SK-N-SH (cell line): Measurements from ENCODE around the gene MORN5. TPM values are rescaled to one million over a fixed set of nuclear protein-coding genes. Genes with fewer than 3 reads are reported as not detected.

Experiments used
- CTCF ChIA-PET: fragments of 300-600, 350-600 bp; formaldehyde crosslinking; extraction: SDS; loops from one replicate; lab custom pipeline; 2021; lab: Yijun Ruan, JAX
- POLR2A ChIA-PET: fragments of 350-600 bp; sonication (Branson Sonifier 250); formaldehyde crosslinking; extraction: SDS; loops from one replicate; lab custom pipeline; 2020; ENCODE audit warnings: antibody characterized with exemption, inconsistent platforms; lab: Yijun Ruan, JAX
- DNase-seq: peaks from one replicate; pipeline ENCODE4 v3.0.0; 2012
- H2AFZ ChIP-seq: fragments of 200-600 bp; sonication (generic); 2 replicates; pipeline ENCODE4 v1.8.1; 2016; ENCODE audit warnings: antibody characterized with exemption, mild to moderate bottlenecking, low read depth
- H3F3A ChIP-seq: fragments of 200-600 bp; sonication (generic); replicated peaks from 2 replicates; pipeline ENCODE3; 2016; ENCODE audit warnings: antibody characterized with exemption, mild to moderate bottlenecking; ENCODE audit not compliant: insufficient read depth
- H3K27ac ChIP-seq, 2 experiments: fragments of 200-500 bp in 1 of 2; fragments of 200-600 bp in 1 of 2; sonication (Bioruptor generic) in 1 of 2; sonication (generic), shearing (Covaris generic) in 1 of 2; 2 replicates each; pipeline versions ENCODE4 v1.5.1 to v1.6.1; 2014 to 2016; ENCODE audit warnings: low read depth in 2 of 2, inconsistent platforms in 1 of 2, low read length in 1 of 2, mild to moderate bottlenecking in 1 of 2, mixed read lengths in 1 of 2
- H3K27me3 ChIP-seq: fragments of 200-600 bp; sonication (generic), shearing (Covaris generic); 2 replicates; pipeline ENCODE4 v1.6.1; 2016; ENCODE audit warnings: mixed run types; ENCODE audit not compliant: insufficient read depth
- H3K36me3 ChIP-seq, 2 experiments: fragments of 200-500 bp in 1 of 2; fragments of 200-600 bp in 1 of 2; sonication (Bioruptor generic) in 1 of 2; sonication (generic) in 1 of 2; replicated peaks in 1 of 2; 2 replicates each; pipeline versions ENCODE3 to v1.5.1; 2014 to 2016; ENCODE audit warnings: low read length in 1 of 2, mild to moderate bottlenecking in 1 of 2; ENCODE audit not compliant: insufficient read depth in 2 of 2, control insufficient read depth in 1 of 2
- H3K4me1 ChIP-seq, 2 experiments: fragments of 200-500 bp in 1 of 2; fragments of 200-600 bp in 1 of 2; sonication (Bioruptor generic) in 1 of 2; sonication (generic), shearing (Covaris generic) in 1 of 2; 2 replicates each; pipeline versions ENCODE4 v1.5.1 to v1.6.1; 2014 to 2016; ENCODE audit warnings: low read depth in 1 of 2, low read length in 1 of 2, mixed run types in 1 of 2; ENCODE audit not compliant: insufficient read depth in 2 of 2, control insufficient read depth in 1 of 2
- H3K4me2 ChIP-seq: fragments of 200-600 bp; sonication (generic), shearing (Covaris generic); 2 replicates; pipeline ENCODE4 v1.6.1; 2017; ENCODE audit warnings: mixed run types
- H3K4me3 ChIP-seq, 2 experiments: fragments of 200-500 bp in 1 of 2; fragments of 200-600 bp in 1 of 2; sonication (Bioruptor generic) in 1 of 2; sonication (generic), shearing (Covaris generic) in 1 of 2; 2 replicates each; pipeline versions ENCODE4 v1.5.1 to v1.8.1; 2014 to 2016; ENCODE audit warnings: low read depth in 2 of 2, inconsistent platforms in 1 of 2, low read length in 1 of 2, mild to moderate bottlenecking in 1 of 2, mixed read lengths in 1 of 2, moderate library complexity in 1 of 2
- H3K79me2 ChIP-seq: fragments of 200-600 bp; sonication (generic); 2 replicates; pipeline ENCODE4 v1.8.1; 2017; ENCODE audit warnings: mild to moderate bottlenecking; ENCODE audit not compliant: insufficient read depth
- H3K9ac ChIP-seq: fragments of 200-600 bp; sonication (generic); 2 replicates; pipeline ENCODE4 v1.6.1; 2017; ENCODE audit warnings: mixed run types
- H3K9me2 ChIP-seq: fragments of 200-600 bp; sonication (generic); 2 replicates; pipeline ENCODE4 v1.6.1; 2017; ENCODE audit warnings: mixed run types
- H3K9me3 ChIP-seq: fragments of 200-600 bp; sonication (generic); 2 replicates; pipeline ENCODE4 v1.6.1; 2017; ENCODE audit warnings: mixed run types, mild to moderate bottlenecking, moderate library complexity
- H4K20me1 ChIP-seq: fragments of 200-600 bp; sonication (generic); 2 replicates; pipeline ENCODE4 v1.6.1; 2017; ENCODE audit warnings: mild to moderate bottlenecking, mixed run types; ENCODE audit not compliant: insufficient read depth
- ELF1 ChIP-seq: IDR thresholded peaks from 2 replicates; pipeline ENCODE4 v1.4.0; 2012
- EZH2phosphoT487 ChIP-seq: fragments of 200-600 bp; sonication (generic); IDR thresholded peaks from 2 replicates; pipeline ENCODE4 v1.6.1; 2017; ENCODE audit warnings: low read depth, mixed run types, mild to moderate bottlenecking, antibody characterized with exemption, moderate library complexity, borderline replicate concordance
- FOXJ3 ChIP-seq: sonication (generic); formaldehyde crosslinking; IDR thresholded peaks from 2 replicates; pipeline ENCODE4 v1.5.1; 2020; ENCODE audit warnings: mild to moderate bottlenecking, missing genetic modification reagents
- FOXM1 ChIP-seq: IDR thresholded peaks from 2 replicates; pipeline ENCODE4 v1.4.0; 2012; ENCODE audit warnings: low read depth, mild to moderate bottlenecking
- GABPA ChIP-seq: IDR thresholded peaks from 2 replicates; pipeline ENCODE4 v1.4.0; 2012; ENCODE audit warnings: low read depth, mild to moderate bottlenecking
- GATA2 ChIP-seq: sonication (generic); formaldehyde crosslinking; IDR thresholded peaks from 2 replicates; pipeline ENCODE4 v1.5.0; 2020; ENCODE audit warnings: mild to moderate bottlenecking, missing genetic modification reagents
- MEF2A ChIP-seq: IDR thresholded peaks from 2 replicates; pipeline ENCODE4 v1.4.0; 2012; ENCODE audit warnings: low read depth, borderline replicate concordance
- NFIC ChIP-seq: IDR thresholded peaks from 2 replicates; pipeline ENCODE4 v1.4.0; 2012; ENCODE audit warnings: borderline replicate concordance
- POLR2AphosphoS5 ChIP-seq: IDR thresholded peaks from 2 replicates; pipeline ENCODE4 v1.6.1; 2012; ENCODE audit warnings: low read depth, low read length
- RFX5 ChIP-seq: IDR thresholded peaks from 2 replicates; pipeline ENCODE4 v1.6.1; 2012; ENCODE audit warnings: mild to moderate bottlenecking, improper control_type of control experiment, low read length
- RXRA ChIP-seq: IDR thresholded peaks from 2 replicates; pipeline ENCODE4 v1.4.0; 2012; ENCODE audit warnings: low read depth, mild to moderate bottlenecking, borderline replicate concordance
- SIN3A ChIP-seq: IDR thresholded peaks from 2 replicates; pipeline ENCODE4 v1.6.1; 2012; ENCODE audit warnings: low read depth, mild to moderate bottlenecking, low read length, moderate library complexity, borderline replicate concordance
- TAF1 ChIP-seq: IDR thresholded peaks from 2 replicates; pipeline ENCODE4 v1.6.1; 2012; ENCODE audit warnings: low read depth, mild to moderate bottlenecking, low read length, moderate library complexity, borderline replicate concordance
- YY1 ChIP-seq: IDR thresholded peaks from 2 replicates; pipeline ENCODE4 v1.4.0; 2012; ENCODE audit warnings: low read depth, mild to moderate bottlenecking
- WGBS: methylation state at CpG from one replicate; pipeline ENCODE4 v1.1.6; 2017; ENCODE audit warnings: low lambda C conversion rate; 5-methylcytosine and 5-hydroxymethylcytosine counted together
- polyA plus RNA-seq, 3 experiments: library from polyadenylated mRNA; depleted of rRNA; stranded (reverse); fragments of >200 nt; gene quantifications; 2 replicates each; pipeline ENCODE4 v1.2.3, GENCODE V29; 2012
- TF ChIP-seq, protein P1 (sequence below): IDR thresholded peaks from 2 replicates; pipeline ENCODE4 v1.4.0; 2012; ENCODE audit warnings: low read depth
- TF ChIP-seq, protein P2 (sequence below): fragments of 150-350 bp; IDR thresholded peaks from 2 replicates; pipeline ENCODE4 v1.6.1; 2016; ENCODE audit warnings: mild to moderate bottlenecking, low read depth, low read length
- TF ChIP-seq, protein P3 (sequence below): IDR thresholded peaks from 2 replicates; pipeline ENCODE4 v1.4.0; 2012; ENCODE audit warnings: low read depth, borderline replicate concordance
- TF ChIP-seq, protein P4 (sequence below): fragments of 150-350 bp; IDR thresholded peaks from 2 replicates; pipeline ENCODE4 v1.6.1; 2017; ENCODE audit warnings: antibody characterized with exemption, low read length, low read depth, borderline replicate concordance
- TF ChIP-seq, protein P5 (sequence below): fragments of 200-600 bp; sonication (generic); IDR thresholded peaks from 2 replicates; pipeline ENCODE4 v1.6.1; 2017; ENCODE audit warnings: antibody characterized with exemption, mild to moderate bottlenecking, moderate library complexity

The MORN5 gene
- polyA plus RNA-seq, 1 of the 3 experiments (the other 2 are of a cell fraction) = not detected

DNA sequence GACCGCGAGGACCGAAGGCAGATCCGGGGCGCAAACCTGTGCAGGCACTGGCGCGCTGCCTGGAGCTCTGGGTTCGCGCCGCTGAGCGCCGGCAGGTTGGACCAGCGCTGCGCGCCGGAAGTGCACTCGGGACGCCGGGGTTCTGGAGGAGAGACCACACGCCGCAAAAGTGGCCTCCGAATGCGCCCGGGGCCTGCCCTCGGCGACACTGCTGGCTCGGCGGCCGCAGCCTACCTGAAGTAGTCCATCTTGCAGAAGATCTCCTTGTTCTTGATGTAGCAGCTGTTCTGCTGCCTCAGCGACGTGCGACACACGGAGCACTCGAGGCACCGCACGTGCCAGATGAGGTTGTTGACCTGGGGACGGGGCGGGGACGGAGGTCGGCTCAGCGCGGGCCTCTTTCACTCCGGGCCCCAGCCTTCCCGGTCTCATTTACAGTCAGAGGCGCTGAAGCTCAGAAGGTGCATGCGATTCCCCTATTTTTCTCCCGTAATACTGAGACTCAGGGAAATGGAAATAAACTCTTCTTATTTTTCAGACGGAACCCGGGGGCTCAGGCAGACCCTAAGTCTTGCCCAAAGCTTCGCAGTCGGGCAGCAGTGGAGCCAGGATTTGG lies 66.5 kb downstream of the MORN5 start (continued):
- TF ChIP-seq, protein P1, sequence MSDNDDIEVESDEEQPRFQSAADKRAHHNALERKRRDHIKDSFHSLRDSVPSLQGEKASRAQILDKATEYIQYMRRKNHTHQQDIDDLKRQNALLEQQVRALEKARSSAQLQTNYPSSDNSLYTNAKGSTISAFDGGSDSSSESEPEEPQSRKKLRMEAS = no peak
- TF ChIP-seq EZH2phosphoT487 (no peak), RFX5 (no peak), ELF1 (no peak), SIN3A (no peak), POLR2AphosphoS5 (no peak)
- TF ChIP-seq, protein P2, sequence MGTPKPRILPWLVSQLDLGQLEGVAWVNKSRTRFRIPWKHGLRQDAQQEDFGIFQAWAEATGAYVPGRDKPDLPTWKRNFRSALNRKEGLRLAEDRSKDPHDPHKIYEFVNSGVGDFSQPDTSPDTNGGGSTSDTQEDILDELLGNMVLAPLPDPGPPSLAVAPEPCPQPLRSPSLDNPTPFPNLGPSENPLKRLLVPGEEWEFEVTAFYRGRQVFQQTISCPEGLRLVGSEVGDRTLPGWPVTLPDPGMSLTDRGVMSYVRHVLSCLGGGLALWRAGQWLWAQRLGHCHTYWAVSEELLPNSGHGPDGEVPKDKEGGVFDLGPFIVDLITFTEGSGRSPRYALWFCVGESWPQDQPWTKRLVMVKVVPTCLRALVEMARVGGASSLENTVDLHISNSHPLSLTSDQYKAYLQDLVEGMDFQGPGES = no peak
- TF ChIP-seq, protein P3, sequence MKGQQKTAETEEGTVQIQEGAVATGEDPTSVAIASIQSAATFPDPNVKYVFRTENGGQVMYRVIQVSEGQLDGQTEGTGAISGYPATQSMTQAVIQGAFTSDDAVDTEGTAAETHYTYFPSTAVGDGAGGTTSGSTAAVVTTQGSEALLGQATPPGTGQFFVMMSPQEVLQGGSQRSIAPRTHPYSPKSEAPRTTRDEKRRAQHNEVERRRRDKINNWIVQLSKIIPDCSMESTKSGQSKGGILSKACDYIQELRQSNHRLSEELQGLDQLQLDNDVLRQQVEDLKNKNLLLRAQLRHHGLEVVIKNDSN = no peak
- TF ChIP-seq, protein P4, sequence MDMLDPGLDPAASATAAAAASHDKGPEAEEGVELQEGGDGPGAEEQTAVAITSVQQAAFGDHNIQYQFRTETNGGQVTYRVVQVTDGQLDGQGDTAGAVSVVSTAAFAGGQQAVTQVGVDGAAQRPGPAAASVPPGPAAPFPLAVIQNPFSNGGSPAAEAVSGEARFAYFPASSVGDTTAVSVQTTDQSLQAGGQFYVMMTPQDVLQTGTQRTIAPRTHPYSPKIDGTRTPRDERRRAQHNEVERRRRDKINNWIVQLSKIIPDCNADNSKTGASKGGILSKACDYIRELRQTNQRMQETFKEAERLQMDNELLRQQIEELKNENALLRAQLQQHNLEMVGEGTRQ = no peak
- TF ChIP-seq, protein P5, sequence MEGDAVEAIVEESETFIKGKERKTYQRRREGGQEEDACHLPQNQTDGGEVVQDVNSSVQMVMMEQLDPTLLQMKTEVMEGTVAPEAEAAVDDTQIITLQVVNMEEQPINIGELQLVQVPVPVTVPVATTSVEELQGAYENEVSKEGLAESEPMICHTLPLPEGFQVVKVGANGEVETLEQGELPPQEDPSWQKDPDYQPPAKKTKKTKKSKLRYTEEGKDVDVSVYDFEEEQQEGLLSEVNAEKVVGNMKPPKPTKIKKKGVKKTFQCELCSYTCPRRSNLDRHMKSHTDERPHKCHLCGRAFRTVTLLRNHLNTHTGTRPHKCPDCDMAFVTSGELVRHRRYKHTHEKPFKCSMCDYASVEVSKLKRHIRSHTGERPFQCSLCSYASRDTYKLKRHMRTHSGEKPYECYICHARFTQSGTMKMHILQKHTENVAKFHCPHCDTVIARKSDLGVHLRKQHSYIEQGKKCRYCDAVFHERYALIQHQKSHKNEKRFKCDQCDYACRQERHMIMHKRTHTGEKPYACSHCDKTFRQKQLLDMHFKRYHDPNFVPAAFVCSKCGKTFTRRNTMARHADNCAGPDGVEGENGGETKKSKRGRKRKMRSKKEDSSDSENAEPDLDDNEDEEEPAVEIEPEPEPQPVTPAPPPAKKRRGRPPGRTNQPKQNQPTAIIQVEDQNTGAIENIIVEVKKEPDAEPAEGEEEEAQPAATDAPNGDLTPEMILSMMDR = no peak

DNA sequence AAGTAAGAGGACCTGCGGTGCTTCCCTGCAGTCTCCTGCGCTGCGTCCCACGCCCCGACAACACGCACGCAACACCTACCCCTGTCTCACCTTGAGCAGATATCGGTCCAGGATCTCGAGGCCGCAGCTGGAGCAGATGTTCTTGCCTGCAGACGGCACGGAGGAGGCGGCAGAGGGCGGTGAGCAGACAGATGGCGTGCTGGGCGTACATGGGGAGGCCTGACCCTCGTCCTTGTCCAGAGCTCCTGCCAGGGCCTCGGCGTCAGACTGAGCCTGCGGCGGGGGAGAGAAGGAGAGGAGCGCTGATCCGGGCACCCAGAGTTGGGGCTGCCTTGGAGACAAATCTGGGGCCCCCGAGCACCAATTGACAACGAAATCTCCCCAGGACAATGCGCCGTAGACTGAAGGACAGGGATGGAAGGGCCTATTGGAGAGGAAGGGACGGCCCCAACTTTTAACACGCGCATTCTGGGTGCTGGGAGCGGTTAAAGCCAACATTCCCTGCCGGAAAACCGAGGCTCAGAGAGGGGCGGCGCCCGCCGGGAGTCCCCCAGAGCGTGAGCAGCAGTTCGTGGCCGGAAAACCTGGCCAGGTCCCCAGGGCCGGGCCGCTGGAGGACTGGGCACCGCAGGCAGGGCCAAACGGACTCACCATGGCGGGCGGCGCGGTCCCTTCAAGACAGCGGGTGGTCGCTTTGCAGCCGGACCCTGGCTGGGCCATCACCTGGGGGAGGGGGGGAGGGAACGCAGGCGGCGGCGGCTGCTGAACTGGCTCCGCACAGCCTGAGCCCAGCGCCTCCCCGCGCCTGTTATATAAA lies 67.3 kb downstream of the MORN5 start:
- Histone ChIP-seq H3F3A (no peaks in the 10 kb centered on the region), H4K20me1 (no peaks in the 10 kb centered on the region), H3K4me2 (no peak overlapping the region), H2AFZ (no peak overlapping the region), H3K27me3 (peaks cover 94% of the 10 kb centered on the region), H3K36me3 (no peaks in the 10 kb centered on the region), H3K9me3 (no peaks in the 10 kb centered on the region), H3K4me3 (no peak overlapping the region), H3K9ac (no peak overlapping the region), H3K79me2 (no peaks in the 10 kb centered on the region)
- POLR2A ChIA-PET = no interaction called here
- DNase-seq = peak; percentile 69
- 10% methylated on average over 37 of the region's 59 CpGs for WGBS
- no peak for TF ChIP-seq MEF2A
- TF ChIP-seq YY1 = no peak
- no peak for TF ChIP-seq EZH2phosphoT487
- TF ChIP-seq, protein P2 = no peak
- no peak for TF ChIP-seq GABPA
- TF ChIP-seq RXRA = no peak
- TF ChIP-seq GATA2 (CRISPR knock-in tag) = no peak
- no peak for TF ChIP-seq TAF1
- TF ChIP-seq, protein P3 = no peak
- no peak for TF ChIP-seq NFIC
- no peak for TF ChIP-seq FOXJ3 (CRISPR knock-in tag)
- TF ChIP-seq FOXM1 = no peak
- TF ChIP-seq POLR2AphosphoS5 = no peak
- TF ChIP-seq, all 33 proteins: peak for 0
- CTCF ChIA-PET = interaction anchor here (1.3 to 2.4 kb wide), 3 partner anchors 69 to 128 kb away, joined by 6 to 8 read pairs (median 6); no protein-coding TSS in a partner anchor
- Histone ChIP-seq H3K9me2 (no peaks in the 10 kb centered on the region), H3K27ac (no peak overlapping the region), H3K4me1 (peaks cover 0 to 4% of the 10 kb centered on the region in 2 experiments; a peak in 1 of 4 replicates)
